ENCODE measurements around the gene ZNF148. TPM values are rescaled to one million over a fixed set of nuclear protein-coding genes. Genes with fewer than 3 reads are reported as not detected.

Gene ZNF148
- total RNA-seq, 1 donor from 2014 or later: 45.7 TPM

- no peaks in the 10 kb centered on the region for H3K4me1 ChIP-seq
- no peak overlapping the region for H3K4me3 ChIP-seq
- H3K27me3 ChIP-seq (ENCODE audit: low read depth): no peaks in the 10 kb centered on the region
- H3K36me3 ChIP-seq: peaks cover 5% of the 10 kb centered on the region
- DNase-seq: no peak
- no peaks in the 10 kb centered on the region for H3K9me3 ChIP-seq (replicated peaks)
- TF ChIP-seq, protein P1, sequence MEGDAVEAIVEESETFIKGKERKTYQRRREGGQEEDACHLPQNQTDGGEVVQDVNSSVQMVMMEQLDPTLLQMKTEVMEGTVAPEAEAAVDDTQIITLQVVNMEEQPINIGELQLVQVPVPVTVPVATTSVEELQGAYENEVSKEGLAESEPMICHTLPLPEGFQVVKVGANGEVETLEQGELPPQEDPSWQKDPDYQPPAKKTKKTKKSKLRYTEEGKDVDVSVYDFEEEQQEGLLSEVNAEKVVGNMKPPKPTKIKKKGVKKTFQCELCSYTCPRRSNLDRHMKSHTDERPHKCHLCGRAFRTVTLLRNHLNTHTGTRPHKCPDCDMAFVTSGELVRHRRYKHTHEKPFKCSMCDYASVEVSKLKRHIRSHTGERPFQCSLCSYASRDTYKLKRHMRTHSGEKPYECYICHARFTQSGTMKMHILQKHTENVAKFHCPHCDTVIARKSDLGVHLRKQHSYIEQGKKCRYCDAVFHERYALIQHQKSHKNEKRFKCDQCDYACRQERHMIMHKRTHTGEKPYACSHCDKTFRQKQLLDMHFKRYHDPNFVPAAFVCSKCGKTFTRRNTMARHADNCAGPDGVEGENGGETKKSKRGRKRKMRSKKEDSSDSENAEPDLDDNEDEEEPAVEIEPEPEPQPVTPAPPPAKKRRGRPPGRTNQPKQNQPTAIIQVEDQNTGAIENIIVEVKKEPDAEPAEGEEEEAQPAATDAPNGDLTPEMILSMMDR (IDR thresholded peaks at IDR 0.05; ENCODE audit: borderline replicate concordance): no peak
- intact Hi-C loops (cut with micrococcal nuclease): no loop called here
- no peak overlapping the region for H3K27ac ChIP-seq (replicated peaks)
Observed at GRCh38 chr3:125238759-125239158, 136.4 kb downstream of the ZNF148 start.

- no peak for DNase-seq
- Histone ChIP-seq H3K27ac (replicated peaks) (no peak overlapping the region), H3K36me3 (peaks cover 26% of the 10 kb centered on the region), H3K9me3 (replicated peaks) (no peaks in the 10 kb centered on the region), H3K27me3 (ENCODE audit: low read depth) (no peaks in the 10 kb centered on the region), H3K4me1 (no peaks in the 10 kb centered on the region), H3K4me3 (no peak overlapping the region)
- TF ChIP-seq, protein P1 (IDR thresholded peaks at IDR 0.05; ENCODE audit: borderline replicate concordance): no peak
- intact Hi-C loops (cut with micrococcal nuclease): no loop called here
Observed at GRCh38 chr3:125236331-125236903, 138.7 kb downstream of the ZNF148 start.

- H3K9me3 ChIP-seq (replicated peaks): no peaks in the 10 kb centered on the region
- TF ChIP-seq, protein P1 (IDR thresholded peaks at IDR 0.05; ENCODE audit: borderline replicate concordance): no peak
- H3K27ac ChIP-seq (replicated peaks): no peak overlapping the region
- no peak overlapping the region for H3K4me3 ChIP-seq
- H3K27me3 ChIP-seq (ENCODE audit: low read depth): no peaks in the 10 kb centered on the region
- no peaks in the 10 kb centered on the region for H3K4me1 ChIP-seq
- H3K36me3 ChIP-seq: peaks cover 26% of the 10 kb centered on the region
- DNase-seq: no peak
- intact Hi-C loops (cut with micrococcal nuclease): no loop called here
Observed at GRCh38 chr3:125234831-125235230, 140.3 kb downstream of the ZNF148 start.

DNA sequence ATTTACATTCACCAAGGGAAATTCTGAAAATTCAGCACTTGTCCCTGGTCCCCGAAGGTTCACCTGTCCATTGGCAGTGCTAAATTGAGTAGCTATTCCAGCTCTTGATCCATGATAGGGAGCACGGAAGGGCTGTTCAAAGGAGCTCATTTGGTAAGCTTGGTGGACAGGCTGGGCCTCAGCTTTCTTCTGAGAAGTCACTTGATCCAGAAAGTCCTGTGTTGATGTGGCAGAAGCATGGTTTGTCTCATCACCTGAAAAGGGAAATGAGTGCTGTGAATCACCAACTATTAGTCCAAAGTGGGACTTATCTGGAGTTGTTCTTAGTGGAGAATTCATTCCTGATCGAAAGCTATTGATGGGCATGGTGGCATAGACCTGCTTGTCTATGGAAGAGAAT is 142.7 kb downstream of the ZNF148 start:
- intact Hi-C loops (cut with micrococcal nuclease): no loop called here
- Histone ChIP-seq H3K9me3 (replicated peaks) (no peaks in the 10 kb centered on the region), H3K4me3 (no peak overlapping the region), H3K4me1 (peaks cover 7% of the 10 kb centered on the region), H3K36me3 (peaks cover 26% of the 10 kb centered on the region), H3K27me3 (ENCODE audit: low read depth) (no peaks in the 10 kb centered on the region), H3K27ac (replicated peaks) (no peak overlapping the region)
- TF ChIP-seq, protein P1 (IDR thresholded peaks at IDR 0.05; ENCODE audit: borderline replicate concordance): no peak
- DNase-seq: no peak

- no peaks in the 10 kb centered on the region for H3K9me3 ChIP-seq (replicated peaks)
- no peak overlapping the region for H3K27ac ChIP-seq (replicated peaks)
- H3K36me3 ChIP-seq: peaks cover 26% of the 10 kb centered on the region
- TF ChIP-seq, protein P1 (IDR thresholded peaks at IDR 0.05; ENCODE audit: borderline replicate concordance): no peak
- no peak for DNase-seq
- intact Hi-C loops (cut with micrococcal nuclease): no loop called here
- H3K4me3 ChIP-seq: no peak overlapping the region
- peaks cover 7% of the 10 kb centered on the region for H3K4me1 ChIP-seq
- no peaks in the 10 kb centered on the region for H3K27me3 ChIP-seq (ENCODE audit: low read depth)
Observed at GRCh38 chr3:125231895-125232294, 143.2 kb downstream of the ZNF148 start.
